Loucy (cell line): ENCODE data around the gene THEMIS.

Experiments used
- H2AFZ ChIP-seq: fragments of 200-600 bp; sonication (generic); 2 replicates; pipeline ENCODE4 v1.6.0; 2016; ENCODE audit warnings: antibody characterized with exemption, mild to moderate bottlenecking, low read length, moderate library complexity
- H3F3A ChIP-seq: fragments of 200-600 bp; 2 replicates; pipeline ENCODE4 v1.6.0; 2016; ENCODE audit warnings: antibody characterized with exemption, low read depth, mild to moderate bottlenecking
- H3K27me3 ChIP-seq: fragments of 200-600 bp; sonication (generic); 2 replicates; pipeline ENCODE4 v1.6.1; 2014; ENCODE audit warnings: low read length, mild to moderate bottlenecking; ENCODE audit not compliant: insufficient read depth, poor library complexity, severe bottlenecking
- H3K36me3 ChIP-seq: fragments of 200-600 bp; sonication (generic); 2 replicates; pipeline ENCODE4 v1.6.1; 2016; ENCODE audit warnings: low read length; ENCODE audit not compliant: insufficient read depth
- H3K4me1 ChIP-seq: fragments of 200-600 bp; sonication (generic); 2 replicates; pipeline ENCODE4 v1.5.1; 2014; ENCODE audit warnings: low read length, mild to moderate bottlenecking; ENCODE audit not compliant: insufficient read depth, poor library complexity, severe bottlenecking
- H3K4me2 ChIP-seq: fragments of 200-600 bp; sonication (generic); 2 replicates; pipeline ENCODE4 v1.6.0; 2014; ENCODE audit warnings: antibody characterized with exemption, low read length, low read depth, mild to moderate bottlenecking; ENCODE audit not compliant: poor library complexity, severe bottlenecking
- H3K4me3 ChIP-seq: fragments of 200-600 bp; sonication (generic); 2 replicates; pipeline ENCODE4 v1.5.1; 2014; ENCODE audit warnings: low read length, mild to moderate bottlenecking, mixed read lengths; ENCODE audit not compliant: poor library complexity, severe bottlenecking
- H3K79me2 ChIP-seq: fragments of 200-600 bp; sonication (generic); 2 replicates; pipeline ENCODE4 v1.6.1; 2014; ENCODE audit warnings: low read length; ENCODE audit not compliant: insufficient read depth
- H3K9ac ChIP-seq: fragments of 200-600 bp; sonication (generic); 2 replicates; pipeline ENCODE4 v1.6.0; 2014; ENCODE audit warnings: mild to moderate bottlenecking, low read depth, low read length, moderate library complexity; ENCODE audit not compliant: poor library complexity, severe bottlenecking
- H3K9me2 ChIP-seq: fragments of 200-600 bp; sonication (generic); replicated peaks from 2 replicates; pipeline ENCODE4 v1.6.1; 2016; ENCODE audit warnings: low read depth, low read length, mixed read lengths
- H3K9me3 ChIP-seq: fragments of 200-600 bp; sonication (generic); 2 replicates; pipeline ENCODE4 v1.6.1; 2014; ENCODE audit warnings: mild to moderate bottlenecking, antibody characterized with exemption, low read length, low read depth; ENCODE audit not compliant: insufficient read depth
- H4K20me1 ChIP-seq: fragments of 200-600 bp; sonication (generic); 2 replicates; pipeline ENCODE4 v1.6.0; 2014; ENCODE audit warnings: antibody characterized with exemption, low read length, mild to moderate bottlenecking; ENCODE audit not compliant: insufficient read depth, poor library complexity, severe bottlenecking
- EZH2phosphoT487 ChIP-seq: fragments of 200-600 bp; IDR thresholded peaks from 2 replicates; pipeline ENCODE4 v1.6.1; 2018; ENCODE audit warnings: antibody characterized with exemption, mild to moderate bottlenecking, moderate library complexity, borderline replicate concordance
- TF ChIP-seq, protein P1 (sequence below): fragments of 200-600 bp; sonication (generic); conservative IDR thresholded peaks from 2 replicates; pipeline ENCODE4 v1.5.1; 2014; ENCODE audit warnings: mild to moderate bottlenecking, antibody characterized with exemption, low read length

Gene THEMIS

DNA sequence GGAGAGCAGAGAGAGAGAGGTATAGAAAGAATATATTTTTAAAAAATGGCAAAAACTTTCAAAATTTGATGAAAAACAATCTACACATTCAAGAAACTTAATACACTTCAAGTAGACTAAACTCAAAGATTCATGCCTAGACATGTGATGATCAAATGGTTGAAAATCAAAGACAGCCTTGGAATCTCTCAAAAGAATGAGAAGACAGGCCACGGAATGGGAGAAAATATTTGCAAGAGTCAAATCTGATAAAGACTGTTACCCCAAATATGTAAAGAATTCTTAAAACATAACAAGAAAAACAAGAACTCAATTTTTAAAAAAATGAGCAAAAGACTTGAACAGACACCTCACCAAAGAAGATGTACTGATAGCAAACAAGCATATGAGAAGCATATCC, 49.7 kb downstream of the THEMIS start:
- H3K4me1 ChIP-seq = peaks cover 6% of the 10 kb centered on the region

GRCh38 chr6:127845242-127845641, 55.6 kb downstream of the THEMIS start:
- H3K36me3 ChIP-seq = peaks cover 56% of the 10 kb centered on the region; the same call in 1 of the 2 replicates
- H3K4me1 ChIP-seq = no peaks in the 10 kb centered on the region
- no peak overlapping the region for H3K9ac ChIP-seq
- no peaks in the 10 kb centered on the region for H3K9me2 ChIP-seq
- no peaks in the 10 kb centered on the region for H3F3A ChIP-seq
- H3K4me2 ChIP-seq = no peak overlapping the region
- no peaks in the 10 kb centered on the region for H3K27me3 ChIP-seq
- TF ChIP-seq, protein P1, sequence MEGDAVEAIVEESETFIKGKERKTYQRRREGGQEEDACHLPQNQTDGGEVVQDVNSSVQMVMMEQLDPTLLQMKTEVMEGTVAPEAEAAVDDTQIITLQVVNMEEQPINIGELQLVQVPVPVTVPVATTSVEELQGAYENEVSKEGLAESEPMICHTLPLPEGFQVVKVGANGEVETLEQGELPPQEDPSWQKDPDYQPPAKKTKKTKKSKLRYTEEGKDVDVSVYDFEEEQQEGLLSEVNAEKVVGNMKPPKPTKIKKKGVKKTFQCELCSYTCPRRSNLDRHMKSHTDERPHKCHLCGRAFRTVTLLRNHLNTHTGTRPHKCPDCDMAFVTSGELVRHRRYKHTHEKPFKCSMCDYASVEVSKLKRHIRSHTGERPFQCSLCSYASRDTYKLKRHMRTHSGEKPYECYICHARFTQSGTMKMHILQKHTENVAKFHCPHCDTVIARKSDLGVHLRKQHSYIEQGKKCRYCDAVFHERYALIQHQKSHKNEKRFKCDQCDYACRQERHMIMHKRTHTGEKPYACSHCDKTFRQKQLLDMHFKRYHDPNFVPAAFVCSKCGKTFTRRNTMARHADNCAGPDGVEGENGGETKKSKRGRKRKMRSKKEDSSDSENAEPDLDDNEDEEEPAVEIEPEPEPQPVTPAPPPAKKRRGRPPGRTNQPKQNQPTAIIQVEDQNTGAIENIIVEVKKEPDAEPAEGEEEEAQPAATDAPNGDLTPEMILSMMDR = no peak
- TF ChIP-seq EZH2phosphoT487 = no peak
- 0 out of 2 replicates have a peak, but pooled peaks cover 3% of the 10 kb centered on the region for H3K9me3 ChIP-seq
- no peak overlapping the region for H3K4me3 ChIP-seq
- no peak overlapping the region for H2AFZ ChIP-seq
- peaks cover 5% of the 10 kb centered on the region for H4K20me1 ChIP-seq
- peaks cover 82% of the 10 kb centered on the region for H3K79me2 ChIP-seq

More for the DNA sequence above, 49.7 kb downstream of the THEMIS start:
- H3K36me3 ChIP-seq = peaks cover 59% of the 10 kb centered on the region
- H4K20me1 ChIP-seq = peaks cover 9% of the 10 kb centered on the region
- H3K9me3 ChIP-seq = 0 out of 2 replicates have a peak, but pooled peaks cover 3% of the 10 kb centered on the region
- no peaks in the 10 kb centered on the region for H3K27me3 ChIP-seq
- no peak overlapping the region for H2AFZ ChIP-seq
- H3F3A ChIP-seq = no peaks in the 10 kb centered on the region
- H3K9me2 ChIP-seq = no peaks in the 10 kb centered on the region
- no peak overlapping the region for H3K4me2 ChIP-seq
- no peak overlapping the region for H3K9ac ChIP-seq
- H3K79me2 ChIP-seq = peaks cover 82% of the 10 kb centered on the region
- TF ChIP-seq, protein P1 = no peak
- no peak for TF ChIP-seq EZH2phosphoT487
- H3K4me3 ChIP-seq = no peak overlapping the region

GRCh38 chr6:127844529-127844928, 56.3 kb downstream of the THEMIS start:
- no peaks in the 10 kb centered on the region for H3K9me2 ChIP-seq
- no peak overlapping the region for H2AFZ ChIP-seq
- H3F3A ChIP-seq = no peaks in the 10 kb centered on the region
- no peak overlapping the region for H3K9ac ChIP-seq
- peaks cover 56% of the 10 kb centered on the region; the same call in 1 of the 2 replicates for H3K36me3 ChIP-seq
- H3K27me3 ChIP-seq = no peaks in the 10 kb centered on the region
- 0 out of 2 replicates have a peak, but pooled peaks cover 3% of the 10 kb centered on the region for H3K9me3 ChIP-seq
- H3K4me3 ChIP-seq = no peak overlapping the region
- no peak for TF ChIP-seq EZH2phosphoT487
- TF ChIP-seq, protein P1 = no peak
- H3K4me1 ChIP-seq = no peaks in the 10 kb centered on the region
- no peak overlapping the region for H3K4me2 ChIP-seq
- H3K79me2 ChIP-seq = peaks cover 79% of the 10 kb centered on the region
- H4K20me1 ChIP-seq = peaks cover 5% of the 10 kb centered on the region
